IMR-90 (cell line): Measurements from ENCODE around the gene ERP27. TPM values are rescaled to one million over a fixed set of nuclear protein-coding genes. Genes with fewer than 3 reads are reported as not detected.

ENCODE experiments used
- ATAC-seq: fragments of 200-7000 bp; cut with Tn5 transposase; 2 replicates; pipeline ENCODE4 v1.9.1; 2020; ENCODE audit warnings: low read depth, mild to moderate bottlenecking, moderate library complexity
- BruUV-seq: library from RNA; stranded (reverse); fragments of 400-500 nt; replicated peaks from 2 replicates; lab custom pipeline; 2021; lab: Mats Ljungman, UMichigan
- CTCF ChIA-PET: fragments of 300-600 bp; formaldehyde crosslinking; extraction: SDS; loops from one replicate; lab custom pipeline; 2021; ENCODE audit warnings: antibody characterized with exemption; lab: Yijun Ruan, JAX
- POLR2A ChIA-PET: fragments of 300-600 bp; sonication (Branson Sonifier 250); formaldehyde crosslinking; loops from one replicate; lab custom pipeline; 2022; ENCODE audit warnings: antibody characterized with exemption; ENCODE audit not compliant: unreplicated experiment; lab: Charles Lee
- DNase-seq: peaks from one replicate; pipeline ENCODE4 v3.0.0; 2013
- H2AFZ ChIP-seq: replicated peaks from 2 replicates; pipeline ENCODE3; 2013; ENCODE audit warnings: low read length, mild to moderate bottlenecking; ENCODE audit not compliant: poor library complexity
- H2AK5ac ChIP-seq: 2 replicates; pipeline ENCODE4 v1.6.1; 2013; ENCODE audit warnings: low read depth, low read length, inconsistent platforms
- H2AK9ac ChIP-seq: replicated peaks from 2 replicates; pipeline ENCODE3; 2013; ENCODE audit warnings: mild to moderate bottlenecking, low read depth, low read length, moderate library complexity; ENCODE audit not compliant: poor library complexity
- H2BK120ac ChIP-seq: 2 replicates; pipeline ENCODE4 v1.6.1; 2013; ENCODE audit warnings: low read depth, low read length, inconsistent platforms
- H2BK15ac ChIP-seq: 3 replicates; pipeline ENCODE4 v1.6.1; 2013; ENCODE audit warnings: low read depth, low read length, inconsistent platforms
- H2BK20ac ChIP-seq: 2 replicates; pipeline ENCODE4 v1.6.1; 2013; ENCODE audit warnings: low read depth, mild to moderate bottlenecking, inconsistent platforms, low read length, moderate library complexity
- H2BK5ac ChIP-seq: 2 replicates; pipeline ENCODE4 v1.6.1; 2013; ENCODE audit warnings: mild to moderate bottlenecking, low read depth, low read length, inconsistent platforms; ENCODE audit not compliant: poor library complexity, severe bottlenecking
- H3K14ac ChIP-seq: replicated peaks from 2 replicates; pipeline ENCODE4 v1.6.1; 2013; ENCODE audit warnings: low read depth, low read length, inconsistent platforms
- H3K18ac ChIP-seq: 2 replicates; pipeline ENCODE4 v1.6.1; 2013; ENCODE audit warnings: low read depth, low read length, control low read depth
- H3K23ac ChIP-seq: 2 replicates; pipeline ENCODE4 v1.6.1; 2013; ENCODE audit warnings: low read depth, low read length, inconsistent platforms
- H3K27ac ChIP-seq: 2 replicates; pipeline ENCODE4 v1.5.1; 2013; ENCODE audit warnings: mild to moderate bottlenecking, control low read depth, low read length; ENCODE audit not compliant: insufficient read depth
- H3K27me3 ChIP-seq: 2 replicates; pipeline ENCODE4 v1.6.1; 2013; ENCODE audit warnings: low read length; ENCODE audit not compliant: control insufficient read depth, insufficient read depth
- H3K36me3 ChIP-seq: 2 replicates; pipeline ENCODE4 v1.6.1; 2013; ENCODE audit warnings: low read length, mixed read lengths; ENCODE audit not compliant: control insufficient read depth, insufficient read depth
- H3K4ac ChIP-seq: 2 replicates; pipeline ENCODE4 v1.6.1; 2013; ENCODE audit warnings: low read depth, low read length, inconsistent platforms
- H3K4me1 ChIP-seq: 2 replicates; pipeline ENCODE4 v1.6.1; 2013; ENCODE audit warnings: low read length, mixed read lengths; ENCODE audit not compliant: control insufficient read depth, insufficient read depth
- H3K4me2 ChIP-seq: 2 replicates; pipeline ENCODE4 v1.6.1; 2013; ENCODE audit warnings: low read depth, mild to moderate bottlenecking, control low read depth, low read length, moderate library complexity
- H3K4me3 ChIP-seq: 2 replicates; pipeline ENCODE4 v1.5.1; 2013; ENCODE audit warnings: low read depth, mild to moderate bottlenecking, control low read depth, low read length, moderate library complexity; ENCODE audit not compliant: insufficient read depth
- H3K56ac ChIP-seq: 2 replicates; pipeline ENCODE4 v1.6.1; 2013; ENCODE audit warnings: low read length, inconsistent platforms; ENCODE audit not compliant: insufficient read depth; ENCODE audit errors: extremely low read depth
- H3K79me1 ChIP-seq, 2 experiments: 2 replicates each; pipeline ENCODE4 v1.6.1; 2013; ENCODE audit warnings: low read length in 2 of 2, inconsistent platforms in 1 of 2, low read depth in 1 of 2
- H3K9ac ChIP-seq: 2 replicates; pipeline ENCODE4 v1.6.1; 2013; ENCODE audit warnings: low read depth, low read length, control low read depth
- H3K9me1 ChIP-seq: 2 replicates; pipeline ENCODE4 v1.6.1; 2013; ENCODE audit warnings: low read length, inconsistent platforms; ENCODE audit not compliant: insufficient read depth
- H3K9me3 ChIP-seq: 2 replicates; pipeline ENCODE4 v1.6.1; 2013; ENCODE audit warnings: low read length; ENCODE audit not compliant: control insufficient read depth, insufficient read depth
- H4K20me1 ChIP-seq: 2 replicates; pipeline ENCODE4 v1.6.1; 2013; ENCODE audit warnings: low read length, inconsistent platforms; ENCODE audit not compliant: insufficient read depth
- H4K5ac ChIP-seq: 2 replicates; pipeline ENCODE4 v1.6.1; 2013; ENCODE audit warnings: mild to moderate bottlenecking, low read depth, low read length, control low read depth
- H4K8ac ChIP-seq, 2 experiments: 2 replicates each; pipeline ENCODE4 v1.6.1; 2013; ENCODE audit warnings: low read depth in 2 of 2, low read length in 2 of 2, control low read depth in 1 of 2, inconsistent platforms in 1 of 2
- H4K91ac ChIP-seq: 2 replicates; pipeline ENCODE4 v1.6.1; 2013; ENCODE audit warnings: low read depth, low read length, inconsistent platforms; ENCODE audit not compliant: insufficient read depth
- BHLHE40 ChIP-seq: fragments of 150-350 bp; IDR thresholded peaks from 2 replicates; pipeline ENCODE4 v1.6.1; 2016; ENCODE audit warnings: mild to moderate bottlenecking, low read depth, low read length
- CEBPB ChIP-seq: IDR thresholded peaks from 2 replicates; pipeline ENCODE4 v1.6.1; 2012; ENCODE audit warnings: low read depth, low read length, improper control_type of control experiment
- CHD1 ChIP-seq: IDR thresholded peaks from 2 replicates; pipeline ENCODE4 v1.6.1; 2012; ENCODE audit warnings: low read depth, low read length, improper control_type of control experiment
- CTCF ChIP-seq: conservative IDR thresholded peaks from 2 replicates; pipeline ENCODE4 v1.5.1; 2012; ENCODE audit warnings: mild to moderate bottlenecking, low read depth, low read length, improper control_type of control experiment
- ELK1 ChIP-seq: fragments of 150-350 bp; IDR thresholded peaks from 2 replicates; pipeline ENCODE4 v1.6.1; 2016; ENCODE audit warnings: low read depth, mild to moderate bottlenecking, low read length, moderate library complexity, borderline replicate concordance
- FOS ChIP-seq: fragments of 150-350 bp; IDR thresholded peaks from 2 replicates; pipeline ENCODE4 v1.6.1; 2016; ENCODE audit warnings: low read depth, low read length
- MAFK ChIP-seq: IDR thresholded peaks from 2 replicates; pipeline ENCODE4 v1.6.1; 2012; ENCODE audit warnings: low read depth, low read length, improper control_type of control experiment
- MAZ ChIP-seq: IDR thresholded peaks from 2 replicates; pipeline ENCODE4 v1.6.1; 2012; ENCODE audit warnings: low read depth, mild to moderate bottlenecking, low read length, improper control_type of control experiment, moderate library complexity, borderline replicate concordance
- MXI1 ChIP-seq: IDR thresholded peaks from 2 replicates; pipeline ENCODE4 v1.6.1; 2012; ENCODE audit warnings: low read depth, mild to moderate bottlenecking, low read length, moderate library complexity, borderline replicate concordance
- NFE2L2 ChIP-seq: fragments of 150-350 bp; IDR thresholded peaks from 2 replicates; pipeline ENCODE4 v1.6.1; 2016; ENCODE audit warnings: low read depth, mild to moderate bottlenecking, low read length
- POLR2A ChIP-seq: IDR thresholded peaks from 2 replicates; pipeline ENCODE4 v1.6.1; 2012; ENCODE audit warnings: mild to moderate bottlenecking, low read depth, low read length
- RAD21 ChIP-seq: IDR thresholded peaks from 2 replicates; pipeline ENCODE4 v1.6.1; 2012; ENCODE audit warnings: low read length, improper control_type of control experiment
- RCOR1 ChIP-seq: IDR thresholded peaks from 2 replicates; pipeline ENCODE4 v1.6.1; 2012; ENCODE audit warnings: mild to moderate bottlenecking, low read length, improper control_type of control experiment; ENCODE audit not compliant: insufficient replicate concordance
- RFX5 ChIP-seq: IDR thresholded peaks from 2 replicates; pipeline ENCODE4 v1.8.0; 2012; ENCODE audit warnings: low read depth, mild to moderate bottlenecking, low read length, moderate library complexity
- SMC3 ChIP-seq: fragments of 150-350 bp; IDR thresholded peaks from 2 replicates; pipeline ENCODE4 v1.6.1; 2016; ENCODE audit warnings: low read depth, mild to moderate bottlenecking, antibody characterized with exemption, low read length, moderate library complexity
- USF2 ChIP-seq: fragments of 150-350 bp; IDR thresholded peaks from 2 replicates; pipeline ENCODE4 v1.6.1; 2017; ENCODE audit warnings: mild to moderate bottlenecking, antibody characterized with exemption, low read length, low read depth
- WGBS, 2 experiments: methylation state at CpG; one replicate each; pipeline versions ENCODE4 v1.1.5 to v1.1.7; 2013; ENCODE audit warnings: missing lambda C conversion rate in 2 of 2; ENCODE audit not compliant: insufficient read length in 1 of 2; ENCODE audit errors: extremely low coverage in 2 of 2; 5-methylcytosine and 5-hydroxymethylcytosine counted together
- dilution Hi-C: fragments of 300-500 bp; cut with HindIII; formaldehyde crosslinking; loops from one replicate; pipeline ENCODE4 v1.14.3; 2018; ENCODE audit warnings: low sequenced_read_pairs; ENCODE audit not compliant: unreplicated experiment
- in situ Hi-C: fragments of 300-500 bp; cut with MboI; formaldehyde crosslinking; loops from 3 replicates; pipeline ENCODE4 v1.14.3; 2019; ENCODE audit warnings: low sequenced_read_pairs, inconsistent platforms, mixed read lengths
- intact Hi-C: fragments of 100-400 bp; cut with micrococcal nuclease; formaldehyde crosslinking; loops from 2 replicates; pipeline ENCODE4 v1.10.0; 2022
- polyA plus RNA-seq, 3 experiments: library from polyadenylated mRNA; depleted of rRNA; stranded (reverse); fragments of >200 nt; gene quantifications; 2 replicates each; pipeline ENCODE4 v1.2.3, GENCODE V29; 2012; ENCODE audit warnings: low replicate concordance in 1 of 3
- total RNA-seq: library from RNA; depleted of rRNA; stranded (reverse); fragments of >200 nt; gene quantifications from 2 replicates; pipeline ENCODE4 v1.2.3, GENCODE V29; 2012

The ERP27 gene
- total and polyA plus RNA-seq, 2 of the 4 experiments (the other 2 are of a cell fraction): not detected

DNA sequence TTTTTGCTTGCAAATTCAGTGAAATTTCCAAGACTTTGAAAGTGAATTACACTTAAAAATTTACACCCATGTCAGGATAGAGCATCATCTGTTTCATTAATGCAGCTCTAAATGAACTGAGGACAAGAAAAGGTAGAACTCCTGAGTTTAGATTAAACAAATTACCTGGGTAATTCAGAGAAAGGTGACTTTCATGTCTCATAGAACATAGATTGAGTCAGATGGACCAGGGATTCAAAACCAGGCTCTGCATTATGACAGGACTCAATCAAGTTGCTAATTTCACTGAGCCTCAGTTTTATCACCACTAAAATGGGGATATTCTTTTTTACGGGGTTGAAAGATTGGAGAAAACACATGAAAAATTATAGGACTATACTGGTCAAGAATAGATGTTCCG, 18.6 kb upstream of the ERP27 start:
- Histone ChIP-seq H2AK5ac (no peak overlapping the region), H2BK5ac (no peak overlapping the region), H3K9me3 (no peaks in the 10 kb centered on the region), H3K18ac (no peak overlapping the region), H3K4me1 (peaks cover 8% of the 10 kb centered on the region), H3K56ac (no peak overlapping the region), H3K4me3 (no peak overlapping the region), H3K23ac (no peak overlapping the region), H3K27me3 (no peaks in the 10 kb centered on the region), H4K8ac (no peak overlapping the region), H4K91ac (no peak overlapping the region), H3K9ac (no peak overlapping the region), H4K5ac (no peak overlapping the region), H2BK20ac (no peak overlapping the region), H3K4me2 (no peak overlapping the region), H3K9me1 (peaks cover 8% of the 10 kb centered on the region), H2BK120ac (no peak overlapping the region), H3K27ac (no peak overlapping the region), H2BK15ac (no peak overlapping the region), H2AK9ac (no peak overlapping the region), H2AFZ (no peak overlapping the region), H3K79me1 (no peaks in the 10 kb centered on the region), H3K4ac (no peak overlapping the region), H3K14ac (no peak overlapping the region), H4K20me1 (no peaks in the 10 kb centered on the region), H3K36me3 (no peaks in the 10 kb centered on the region)
- TF ChIP-seq RAD21: no peak
- no peak for TF ChIP-seq CHD1
- no peak for TF ChIP-seq CTCF
- TF ChIP-seq SMC3: no peak
- no peak for TF ChIP-seq POLR2A
- no peak for TF ChIP-seq NFE2L2
- no peak for TF ChIP-seq BHLHE40
- no peak for TF ChIP-seq MAFK
- TF ChIP-seq ELK1: no peak
- TF ChIP-seq MAZ: no peak
- TF ChIP-seq USF2: no peak
- no peak for TF ChIP-seq MXI1
- no peak for TF ChIP-seq RFX5
- no peak for TF ChIP-seq CEBPB
- no peak for TF ChIP-seq RCOR1
- TF ChIP-seq FOS: no peak
- intact Hi-C loops: no loop called here
- WGBS, 2 experiments: no CpG with 5 or more reads among the region's 2 CpGs
- ATAC-seq: no peak
- dilution Hi-C loops: no loop called here
- CTCF ChIA-PET: no interaction called here
- POLR2A ChIA-PET: no interaction called here
- in situ Hi-C loops: no loop called here
- BruUV-seq: no TSS peak
- DNase-seq: no peak
